Measurements from ENCODE around the gene KIF17. TPM values are rescaled to one million over a fixed set of nuclear protein-coding genes. Genes with fewer than 3 reads are reported as not detected.

The KIF17 gene
- total and polyA plus RNA-seq, 12 donors: 10.7 to 66.9 (median 37.5) TPM

DNA sequence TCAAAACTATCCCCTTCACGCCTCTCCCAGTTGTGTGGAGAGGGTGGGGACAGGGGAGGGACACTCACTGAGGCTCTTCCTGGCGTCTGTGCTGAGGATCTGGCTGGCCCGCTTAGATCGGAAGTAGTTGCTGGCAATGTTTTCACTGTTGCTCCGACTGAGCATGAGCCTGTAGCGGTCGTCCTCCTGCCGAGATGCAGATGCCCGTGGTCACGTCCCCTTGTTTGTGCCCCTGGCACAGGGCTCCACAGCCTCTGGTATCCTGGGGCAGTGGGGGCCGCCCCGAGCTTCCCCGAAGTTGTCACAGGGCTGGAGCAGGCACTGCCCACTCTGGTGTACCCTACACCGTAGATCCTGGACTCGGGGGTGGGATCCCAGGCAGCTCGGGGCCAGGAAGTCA lies 51.7 kb downstream of the KIF17 start:
- intact Hi-C loops (cut with DNase I): no loop called here
- Histone ChIP-seq H3K4me3 (no peak overlapping the region), H3K27ac (no peak overlapping the region), H3K9me3 (replicated peaks in 1 of 3) (no peaks in the 10 kb centered on the region), H3K36me3 (replicated peaks in 1 of 2) (no peaks in the 10 kb centered on the region), H3K27me3 (no peaks in the 10 kb centered on the region), H3K4me1 (replicated peaks in 1 of 2) (no peaks in the 10 kb centered on the region)
- no peak for TF ChIP-seq POLR2A (IDR thresholded peaks at IDR 0.05)
- TF ChIP-seq, protein P1, sequence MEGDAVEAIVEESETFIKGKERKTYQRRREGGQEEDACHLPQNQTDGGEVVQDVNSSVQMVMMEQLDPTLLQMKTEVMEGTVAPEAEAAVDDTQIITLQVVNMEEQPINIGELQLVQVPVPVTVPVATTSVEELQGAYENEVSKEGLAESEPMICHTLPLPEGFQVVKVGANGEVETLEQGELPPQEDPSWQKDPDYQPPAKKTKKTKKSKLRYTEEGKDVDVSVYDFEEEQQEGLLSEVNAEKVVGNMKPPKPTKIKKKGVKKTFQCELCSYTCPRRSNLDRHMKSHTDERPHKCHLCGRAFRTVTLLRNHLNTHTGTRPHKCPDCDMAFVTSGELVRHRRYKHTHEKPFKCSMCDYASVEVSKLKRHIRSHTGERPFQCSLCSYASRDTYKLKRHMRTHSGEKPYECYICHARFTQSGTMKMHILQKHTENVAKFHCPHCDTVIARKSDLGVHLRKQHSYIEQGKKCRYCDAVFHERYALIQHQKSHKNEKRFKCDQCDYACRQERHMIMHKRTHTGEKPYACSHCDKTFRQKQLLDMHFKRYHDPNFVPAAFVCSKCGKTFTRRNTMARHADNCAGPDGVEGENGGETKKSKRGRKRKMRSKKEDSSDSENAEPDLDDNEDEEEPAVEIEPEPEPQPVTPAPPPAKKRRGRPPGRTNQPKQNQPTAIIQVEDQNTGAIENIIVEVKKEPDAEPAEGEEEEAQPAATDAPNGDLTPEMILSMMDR (IDR thresholded peaks at IDR 0.05): no peak
- 75 to 92% (median 85%) methylated on average over 7 to 16 of the region's 16 CpGs for WGBS, 4 donors
- DNase-seq: no peak

DNA sequence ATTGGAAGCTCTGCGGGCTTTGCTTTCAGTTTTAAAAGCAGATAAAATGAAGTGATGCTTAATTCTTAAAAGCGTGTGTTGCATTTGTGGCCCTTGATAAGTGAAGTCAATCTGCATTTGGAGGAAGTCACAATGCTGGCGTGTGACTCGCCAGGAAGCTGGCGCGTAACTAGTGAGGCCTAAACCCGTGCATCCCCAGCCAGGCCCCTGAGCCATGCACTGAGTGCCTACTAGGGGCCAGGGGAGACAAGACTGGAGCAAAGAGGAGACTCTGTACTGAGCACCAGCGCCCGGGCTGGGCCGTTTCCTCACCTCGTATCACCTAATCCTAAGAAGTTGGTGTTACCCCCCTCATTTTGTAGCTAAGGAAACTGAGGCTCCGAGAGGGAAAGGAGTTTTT lies 52.1 kb downstream of the KIF17 start:
- Histone ChIP-seq H3K4me3 (no peak overlapping the region), H3K9me3 (replicated peaks in 1 of 3) (no peaks in the 10 kb centered on the region), H3K36me3 (replicated peaks in 1 of 2) (no peaks in the 10 kb centered on the region), H3K27ac (no peak overlapping the region), H3K4me1 (replicated peaks in 1 of 2) (no peaks in the 10 kb centered on the region), H3K27me3 (no peaks in the 10 kb centered on the region)
- TF ChIP-seq, protein P1 (IDR thresholded peaks at IDR 0.05): no peak
- TF ChIP-seq POLR2A (IDR thresholded peaks at IDR 0.05): no peak
- no peak for DNase-seq
- intact Hi-C loops (cut with DNase I): no loop called here
- WGBS, 4 donors: 81 to 91% (median 84%) methylated on average over 12 of the region's 12 CpGs

DNA sequence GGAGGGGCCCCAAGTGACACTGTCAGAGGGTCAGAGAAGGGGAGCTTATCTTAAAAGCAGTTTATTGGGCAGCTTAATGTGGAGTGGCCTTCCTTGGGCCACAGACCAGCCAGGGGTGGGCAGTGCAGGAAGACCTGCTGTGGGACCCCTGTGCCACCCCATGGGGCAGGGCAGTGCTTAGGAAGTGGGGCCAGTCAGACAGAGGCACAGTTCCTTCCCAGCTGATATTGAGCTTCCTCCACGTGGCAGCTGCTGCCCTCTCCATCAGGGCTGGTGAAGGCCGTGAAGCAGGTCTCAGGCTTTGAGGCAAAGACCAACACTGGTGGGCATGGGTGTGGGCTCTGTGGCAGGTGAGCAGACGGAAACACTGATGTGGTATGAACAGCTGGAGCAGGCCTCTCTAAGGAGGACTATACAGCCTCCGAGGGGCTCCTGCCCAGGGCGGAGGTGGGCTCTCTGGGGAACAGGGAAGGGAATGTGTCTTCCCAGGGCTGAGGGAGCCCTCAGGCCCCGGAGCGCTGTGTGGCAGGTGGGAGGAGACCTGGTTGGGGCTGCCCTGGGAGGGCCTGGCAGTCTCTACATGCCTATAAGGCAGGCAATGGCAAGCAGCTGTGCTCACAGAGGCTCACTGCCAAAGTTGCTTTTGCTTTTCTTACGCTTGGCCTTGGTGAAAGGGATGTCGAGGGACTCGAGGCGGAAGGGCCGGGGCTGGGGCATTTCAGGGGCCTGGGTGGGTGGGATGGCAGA lies 53.7 kb downstream of the KIF17 start:
- H3K36me3 ChIP-seq (replicated peaks in 1 of 2): no peaks in the 10 kb centered on the region
- intact Hi-C loops (cut with DNase I): no loop called here
- no peak overlapping the region for H3K27ac ChIP-seq
- no peaks in the 10 kb centered on the region for H3K9me3 ChIP-seq (replicated peaks in 1 of 3)
- WGBS, 4 donors: 73 to 91% (median 76%) methylated on average over 10 to 12 of the region's 12 CpGs
- no peak for DNase-seq
- peaks cover 0 to 15% of the 10 kb centered on the region in 2 donors for H3K4me1 ChIP-seq (replicated peaks in 1 of 2)
- no peak overlapping the region for H3K4me3 ChIP-seq
- no peaks in the 10 kb centered on the region for H3K27me3 ChIP-seq
- TF ChIP-seq POLR2A (IDR thresholded peaks at IDR 0.05): no peak
- TF ChIP-seq, protein P1 (IDR thresholded peaks at IDR 0.05): no peak

DNA sequence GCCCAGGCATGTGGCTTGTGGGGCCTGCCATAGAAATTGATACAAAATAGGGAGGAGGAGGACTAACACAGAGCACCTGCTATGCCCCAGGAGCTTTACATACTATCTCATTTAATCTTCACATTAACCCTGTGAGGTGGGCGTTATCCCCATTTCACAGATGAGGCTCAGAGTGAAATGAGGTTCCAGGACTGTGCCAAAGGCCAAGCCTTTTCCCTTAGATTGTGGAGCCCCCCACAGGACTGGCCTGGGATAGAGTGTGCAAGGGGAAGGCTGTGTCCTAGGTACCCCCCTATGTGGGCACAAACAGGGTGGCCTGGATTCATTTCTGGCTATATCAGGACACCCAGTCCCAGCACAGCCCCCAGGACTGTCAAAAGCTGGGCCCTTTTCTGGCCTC lies 54.4 kb downstream of the KIF17 start:
- Histone ChIP-seq H3K27me3 (no peaks in the 10 kb centered on the region), H3K9me3 (replicated peaks in 1 of 3) (no peaks in the 10 kb centered on the region), H3K4me3 (no peak overlapping the region), H3K4me1 (replicated peaks in 1 of 2) (peaks cover 0 to 23% of the 10 kb centered on the region in 2 donors), H3K36me3 (replicated peaks in 1 of 2) (no peaks in the 10 kb centered on the region), H3K27ac (no peak overlapping the region)
- no peak for TF ChIP-seq POLR2A (IDR thresholded peaks at IDR 0.05)
- TF ChIP-seq, protein P1 (IDR thresholded peaks at IDR 0.05): no peak
- intact Hi-C loops (cut with DNase I): no loop called here
- 92 to 100% (median 100%) methylated on average over 1 of the region's 1 CpG for WGBS, 4 donors
- DNase-seq: no peak
